Aorta (tissue), 5 donors: ENCODE measurements around the gene SSU72. TPM values are rescaled to one million over a fixed set of nuclear protein-coding genes. Genes with fewer than 3 reads are reported as not detected.

ENCODE experiments used
- ATAC-seq: fragments of 200-7000 bp; cut with Tn5 transposase; one replicate; pipeline ENCODE4 v1.9.1; 2022; ENCODE audit warnings: moderate library complexity; ENCODE audit not compliant: low FRiP score
- DNase-seq, 2 donors: peaks; one replicate each; pipeline ENCODE4 v3.0.0-alpha.2; 2020
- H3K27ac ChIP-seq, 2 donors: one replicate each; pipeline ENCODE4 v1.5.1; 2013; ENCODE audit warnings: low read length in 2 of 2, mild to moderate bottlenecking in 2 of 2, moderate library complexity in 2 of 2, control low read depth in 1 of 2, inconsistent platforms in 1 of 2, low read depth in 1 of 2
- H3K27me3 ChIP-seq, 2 donors: one replicate each; pipeline ENCODE4 v1.6.1; 2013; ENCODE audit warnings: control low read depth in 1 of 2, low read length in 1 of 2, mild to moderate bottlenecking in 1 of 2, moderate library complexity in 1 of 2; ENCODE audit not compliant: insufficient read depth in 2 of 2, control insufficient read depth in 1 of 2
- H3K36me3 ChIP-seq, 2 donors: one replicate each; pipeline ENCODE4 v1.6.1; 2013; ENCODE audit warnings: control low read depth in 1 of 2, low read length in 1 of 2, mild to moderate bottlenecking in 1 of 2; ENCODE audit not compliant: insufficient read depth in 2 of 2, control insufficient read depth in 1 of 2
- H3K4me1 ChIP-seq, 2 donors: one replicate each; pipeline ENCODE4 v1.6.1; 2013; ENCODE audit warnings: low read length in 2 of 2, control low read depth in 1 of 2, mild to moderate bottlenecking in 1 of 2, moderate library complexity in 1 of 2; ENCODE audit not compliant: insufficient read depth in 2 of 2, control insufficient read depth in 1 of 2
- H3K4me3 ChIP-seq, 2 donors: one replicate each; pipeline ENCODE4 v1.5.1; 2013; ENCODE audit warnings: low read length in 2 of 2, control low read depth in 1 of 2, mild to moderate bottlenecking in 1 of 2
- H3K9me3 ChIP-seq: one replicate; pipeline ENCODE4 v1.6.1; 2013; ENCODE audit warnings: mild to moderate bottlenecking, low read length; ENCODE audit not compliant: control insufficient read depth
- WGBS, 2 donors: extraction: QIAGEN DNeasy Blood & Tissue Kit; methylation state at CpG; one replicate each; pipeline ENCODE4 v1.1.7; 2013; 5-methylcytosine and 5-hydroxymethylcytosine counted together
- intact Hi-C, 2 donors: fragments of 100-400 bp; cut with DNase I; formaldehyde crosslinking; loops; one replicate each; pipeline versions ENCODE4 v1.14.2 to v1.15.0; 2022
- polyA plus RNA-seq, 2 donors: library from polyadenylated mRNA; stranded (reverse); fragments of 200-250 nt; gene quantifications; one replicate each; pipeline ENCODE4 v1.2.3, GENCODE V29; 2013
- total RNA-seq, 2 donors: library from RNA; stranded (reverse); fragmentation: NEBNext Ultra II Directional; extraction: Animal tissue kit (Norgen Biotek cat#: 25700); gene quantifications; one replicate each; pipeline ENCODE4 v1.2.1, GENCODE V29; 2021
- donor health status: healthy with polysubstance abuse.
- donor health status: Bipolar disorder and iron deficiency.
- donor health status: DM: no; HTN: no; CAD: no.
- donor health status: DM: no; HTN: no; CAD: no.
- donor health status: DM: yes; HTN: yes; CAD: no.

SSU72 gene
- total and polyA plus RNA-seq, 4 donors, result 65.0 to 92.8 (median 69.6) TPM

- 79 to 81% methylated on average over 7 of the region's 7 CpGs for WGBS, 2 donors
- DNase-seq (no peak), ATAC-seq (no peak)
- Histone ChIP-seq H3K4me1 (no peaks in the 10 kb centered on the region), H3K9me3 (no peaks in the 10 kb centered on the region), H3K27me3 (no peaks in the 10 kb centered on the region), H3K36me3 (peaks cover 0 to 1% of the 10 kb centered on the region in 2 donors), H3K4me3 (no peak overlapping the region), H3K27ac (no peak overlapping the region)
- intact Hi-C loops, result no loop called here
Measured at GRCh38 chr1:1569341-1569740, 5.3 kb downstream of the SSU72 start.

- ATAC-seq (no peak), DNase-seq (no peak)
- 66 to 69% methylated on average over 10 of the region's 10 CpGs for WGBS, 2 donors
- H3K36me3 ChIP-seq, result peaks cover 0 to 5% of the 10 kb centered on the region in 2 donors
- H3K9me3 ChIP-seq, result no peaks in the 10 kb centered on the region
- no peak overlapping the region for H3K27ac ChIP-seq
- no peaks in the 10 kb centered on the region for H3K27me3 ChIP-seq
- no peak overlapping the region for H3K4me3 ChIP-seq
- H3K4me1 ChIP-seq, result no peaks in the 10 kb centered on the region
- intact Hi-C loops, result no loop called here
Measured at GRCh38 chr1:1567891-1568291, 6.8 kb downstream of the SSU72 start.

- no peak overlapping the region for H3K27ac ChIP-seq
- no peaks in the 10 kb centered on the region for H3K4me1 ChIP-seq
- H3K36me3 ChIP-seq, result peaks cover 0 to 5% of the 10 kb centered on the region in 2 donors
- no peaks in the 10 kb centered on the region for H3K27me3 ChIP-seq
- DNase-seq (no peak), ATAC-seq (no peak)
- WGBS, 2 donors, result 73 to 79% methylated on average over 31 of the region's 31 CpGs
- no peak overlapping the region for H3K4me3 ChIP-seq
- intact Hi-C loops, result no loop called here
- no peaks in the 10 kb centered on the region for H3K9me3 ChIP-seq
Measured at GRCh38 chr1:1567152-1567875, 7.3 kb downstream of the SSU72 start.

GRCh38 chr1:1565340-1565739 lies 9.3 kb downstream of the SSU72 start:
- peaks cover 0 to 5% of the 10 kb centered on the region in 2 donors for H3K36me3 ChIP-seq

GRCh38 chr1:1564268-1564667 lies 10.4 kb downstream of the SSU72 start:
- peaks cover 0 to 5% of the 10 kb centered on the region in 2 donors for H3K36me3 ChIP-seq
- intact Hi-C loops, result no loop called here
- H3K9me3 ChIP-seq, result no peaks in the 10 kb centered on the region
- H3K27ac ChIP-seq, result no peak overlapping the region
- DNase-seq (no peak), ATAC-seq (no peak)
- WGBS, 2 donors, result 76 to 81% methylated on average over 19 of the region's 19 CpGs
- H3K4me3 ChIP-seq, result no peak overlapping the region
- no peaks in the 10 kb centered on the region for H3K4me1 ChIP-seq
- H3K27me3 ChIP-seq, result no peaks in the 10 kb centered on the region

More at GRCh38 chr1:1565340-1565739, 9.3 kb downstream of the SSU72 start:
- no peaks in the 10 kb centered on the region for H3K9me3 ChIP-seq
- 92 to 95% methylated on average over 10 of the region's 10 CpGs for WGBS, 2 donors
- no peaks in the 10 kb centered on the region for H3K4me1 ChIP-seq
- no peak overlapping the region for H3K27ac ChIP-seq
- DNase-seq (no peak), ATAC-seq (no peak)
- intact Hi-C loops, result no loop called here
- H3K4me3 ChIP-seq, result no peak overlapping the region
- H3K27me3 ChIP-seq, result no peaks in the 10 kb centered on the region

- DNase-seq (no peak), ATAC-seq (no peak)
- no peak overlapping the region for H3K27ac ChIP-seq
- peaks cover 0 to 5% of the 10 kb centered on the region in 2 donors for H3K36me3 ChIP-seq
- no peaks in the 10 kb centered on the region for H3K4me1 ChIP-seq
- H3K9me3 ChIP-seq, result no peaks in the 10 kb centered on the region
- H3K4me3 ChIP-seq, result no peak overlapping the region
- H3K27me3 ChIP-seq, result no peaks in the 10 kb centered on the region
- 87 to 93% methylated on average over 12 of the region's 12 CpGs for WGBS, 2 donors
- intact Hi-C loops, result no loop called here
Measured at GRCh38 chr1:1563688-1564087, 11.0 kb downstream of the SSU72 start.

GRCh38 chr1:1562556-1563195 lies 12.0 kb downstream of the SSU72 start:
- Histone ChIP-seq H3K36me3 (peaks cover 0 to 5% of the 10 kb centered on the region in 2 donors), H3K9me3 (no peaks in the 10 kb centered on the region), H3K4me3 (no peak overlapping the region), H3K27me3 (no peaks in the 10 kb centered on the region), H3K4me1 (no peaks in the 10 kb centered on the region), H3K27ac (no peak overlapping the region)
- no peak for ATAC-seq
- no peak for DNase-seq
- intact Hi-C loops, result no loop called here
- WGBS, 2 donors, result 85 to 88% methylated on average over 21 of the region's 21 CpGs

GRCh38 chr1:1561801-1562470 lies 12.7 kb downstream of the SSU72 start:
- DNase-seq, result no peak
- Histone ChIP-seq H3K36me3 (peaks cover 0 to 5% of the 10 kb centered on the region in 2 donors), H3K27ac (no peak overlapping the region), H3K4me1 (no peaks in the 10 kb centered on the region), H3K27me3 (no peaks in the 10 kb centered on the region), H3K9me3 (no peaks in the 10 kb centered on the region), H3K4me3 (no peak overlapping the region)
- intact Hi-C loops, result no loop called here
- 86 to 90% methylated on average over 15 of the region's 15 CpGs for WGBS, 2 donors
- no peak for ATAC-seq
